GM21390 (cell line): ENCODE results near the gene AURKB.
"Not testable (repeated sequence)": the region's sequence is repeated elsewhere in the genome, so short reads cannot be mapped to it uniquely, and the experiment has no call there.

Source experiments
- ATAC-seq: cut with Tn5 transposase; IDR thresholded peaks from one replicate; pipeline ENCODE4 v1.9.1; 2021; ENCODE audit not compliant: unreplicated experiment

Gene AURKB

GRCh38 chr17:8189041-8189710 is 21.2 kb downstream of the AURKB start:
- peak; percentile 1 for ATAC-seq

GRCh38 chr17:8188263-8188839 is 22.0 kb downstream of the AURKB start:
- no peak for ATAC-seq

GRCh38 chr17:8187517-8188262 is 22.7 kb downstream of the AURKB start:
- ATAC-seq = peak; percentile 22

DNA sequence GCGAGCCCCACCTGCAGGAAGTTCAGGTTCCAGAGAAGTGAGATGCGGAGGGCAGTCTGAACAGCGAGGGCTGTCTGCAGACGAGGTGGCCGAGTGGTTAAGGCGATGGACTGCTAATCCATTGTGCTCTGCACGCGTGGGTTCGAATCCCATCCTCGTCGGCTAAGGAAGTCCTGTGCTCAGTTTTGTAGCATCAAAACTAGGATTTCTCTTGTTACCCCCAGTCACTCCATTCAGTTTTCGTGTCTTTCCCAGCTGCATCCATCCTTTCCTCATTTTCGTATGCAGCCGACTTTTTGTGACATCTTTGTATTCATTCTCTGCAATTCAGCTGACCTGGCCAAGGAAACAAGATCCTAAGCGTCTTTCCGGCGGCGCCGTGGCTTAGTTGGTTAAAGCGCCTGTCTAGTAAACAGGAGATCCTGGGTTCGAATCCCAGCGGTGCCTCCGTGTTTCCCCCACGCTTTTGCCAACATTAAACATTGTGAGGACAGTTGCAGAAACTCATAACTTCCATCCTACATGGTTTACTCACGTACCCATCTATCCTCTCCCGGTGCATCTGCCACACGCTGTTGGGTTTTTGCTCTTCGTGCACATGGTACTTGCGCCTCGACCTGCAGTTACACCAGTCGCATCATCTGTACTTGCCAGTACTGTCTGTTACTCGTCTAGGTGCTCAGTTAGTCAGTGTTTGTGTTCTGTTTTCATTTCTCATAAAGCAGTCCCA is 23.4 kb downstream of the AURKB start:
- ATAC-seq = peak; percentile 17

DNA sequence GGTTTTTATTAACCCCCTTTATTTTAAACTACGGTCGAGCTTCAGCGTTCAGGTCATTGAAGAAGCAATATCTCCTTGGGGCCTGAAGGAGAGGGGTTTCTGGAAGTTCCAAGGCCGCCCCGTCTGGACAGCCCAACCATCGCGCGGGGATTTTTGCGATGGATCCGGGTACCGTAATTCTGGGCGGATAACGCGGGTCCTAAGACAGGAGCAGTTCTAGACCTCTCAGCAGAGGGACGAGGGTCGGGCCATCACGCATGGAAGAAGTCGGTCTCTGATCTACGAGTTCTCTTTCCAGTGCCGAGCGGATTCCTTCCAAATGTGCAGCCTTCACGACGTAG is 24.0 kb downstream of the AURKB start:
- ATAC-seq = no peak

- no peak for ATAC-seq
Measured at GRCh38 chr17:8185582-8186445, 24.6 kb downstream of the AURKB start.

- ATAC-seq = no peak
Measured at GRCh38 chr17:8176998-8177731, 33.2 kb downstream of the AURKB start.

DNA sequence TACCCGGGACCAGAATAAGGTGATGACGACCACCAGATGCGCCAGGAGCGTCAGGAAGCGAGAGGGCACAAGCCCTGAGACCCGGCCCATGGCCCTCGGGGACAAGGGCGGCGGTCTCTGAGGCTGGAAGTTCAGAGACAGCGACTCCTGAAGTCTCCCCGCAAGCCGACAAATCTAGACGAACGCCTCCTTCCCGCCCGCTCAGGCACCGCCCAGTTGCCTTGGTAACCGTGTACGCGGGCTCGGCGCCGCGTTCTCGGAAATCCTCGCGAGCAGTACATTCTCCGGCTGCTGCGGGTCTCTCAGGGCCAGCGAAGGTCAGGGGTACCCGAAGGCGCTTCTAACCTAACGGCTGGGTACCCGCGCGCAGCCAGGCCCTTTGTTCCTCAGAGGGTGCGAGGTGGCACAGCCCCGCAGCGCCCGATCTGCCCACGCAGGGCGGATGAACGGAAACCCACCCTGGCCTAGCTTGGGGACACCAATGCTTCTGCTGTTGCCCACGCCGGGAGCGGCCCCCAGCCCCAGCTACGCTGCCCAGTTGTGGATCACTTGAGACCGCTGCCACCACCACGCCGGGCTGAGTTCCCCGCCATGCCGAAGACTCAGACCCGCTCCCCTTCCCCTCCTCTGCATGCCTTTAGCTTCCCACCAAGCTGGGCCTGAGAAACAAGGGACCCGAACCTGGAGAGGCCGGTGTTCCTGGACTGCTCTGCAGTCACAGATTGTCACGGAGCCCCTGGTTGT is 34.0 kb downstream of the AURKB start, which contains the start of gene TMEM107:
Gene TMEM107 (minus strand): TSS at position 184 of the 744 bp plus-strand sequence. CDS start 94 bp downstream, at position 90.
- peak; percentile 44 for ATAC-seq

DNA sequence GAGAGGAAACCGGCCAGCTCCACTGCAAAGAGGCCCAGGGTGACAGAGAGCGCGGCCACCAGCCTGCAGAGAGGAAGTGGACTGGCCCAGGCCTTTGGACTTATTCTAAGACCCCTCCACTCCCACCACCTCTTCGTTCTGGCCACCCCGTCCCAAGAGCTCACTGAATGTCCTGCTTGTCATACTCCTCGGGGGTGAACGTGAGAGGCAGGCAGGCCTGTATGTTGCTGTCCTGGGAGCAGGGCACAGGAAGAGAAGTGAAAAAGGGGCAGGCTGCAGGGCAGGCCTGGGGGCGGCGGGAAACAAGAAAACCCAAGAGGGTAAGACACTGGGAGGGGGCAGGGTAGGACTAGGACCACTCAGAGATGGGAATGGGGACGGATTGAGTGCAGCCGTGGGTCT is 34.6 kb downstream of the AURKB start:
- no peak for ATAC-seq

- no peak for ATAC-seq
Measured at GRCh38 chr17:8173871-8174322, 36.5 kb downstream of the AURKB start.

GRCh38 chr17:8173056-8173870 is 37.1 kb downstream of the AURKB start:
- ATAC-seq = peak; percentile 67

DNA sequence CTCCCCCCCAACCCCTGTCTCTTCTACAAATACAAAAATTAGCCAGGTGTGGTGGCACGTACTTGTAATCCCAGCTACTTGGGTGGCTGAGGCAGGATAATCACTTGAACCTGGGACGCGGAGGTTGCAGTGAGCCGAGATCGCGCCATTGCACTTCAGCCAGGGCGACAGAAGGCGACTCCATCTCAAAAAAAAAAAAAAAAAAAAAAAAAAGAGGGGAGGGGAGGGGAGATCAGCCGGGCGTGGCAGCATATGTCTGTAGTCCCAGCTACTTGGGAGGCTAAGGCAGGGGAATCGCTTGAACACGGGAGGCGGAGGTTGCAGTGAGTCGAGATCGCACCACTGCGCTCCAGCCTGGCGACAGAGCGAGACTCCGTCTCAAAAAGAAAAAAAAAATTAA is 40.2 kb downstream of the AURKB start:
- not testable (repeated sequence) for ATAC-seq

GRCh38 chr17:8167526-8167925 is 42.8 kb downstream of the AURKB start:
- no peak for ATAC-seq

DNA sequence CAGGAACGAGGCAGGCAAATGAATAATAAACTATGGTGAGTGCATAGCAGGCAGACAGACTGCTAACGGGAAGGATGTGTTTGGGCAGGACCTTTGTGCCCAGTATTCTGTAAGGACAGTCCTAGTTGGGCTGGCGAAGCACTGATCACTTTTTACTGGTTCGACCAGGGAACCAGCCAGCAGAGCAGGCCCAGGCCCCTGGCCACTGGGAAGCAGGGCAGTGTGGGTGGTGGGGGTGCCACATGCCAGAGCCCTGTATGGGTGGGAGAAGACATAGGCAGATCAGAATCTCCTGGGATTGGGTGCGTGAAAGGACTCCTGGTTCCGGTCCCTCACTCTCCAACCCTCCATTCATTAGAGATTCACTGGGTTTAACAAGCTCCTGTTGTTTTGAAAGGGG is 43.6 kb downstream of the AURKB start:
- ATAC-seq = no peak

GRCh38 chr17:8164815-8165131 is 45.6 kb downstream of the AURKB start:
- no peak for ATAC-seq

GRCh38 chr17:8163978-8164814 is 46.2 kb downstream of the AURKB start:
- ATAC-seq = no peak
